NCI-H2081 (cell line): Measurements from ENCODE around the gene MUC5B.
"Not testable (repeated sequence)": the region's sequence is repeated elsewhere in the genome, so short reads cannot be mapped to it uniquely, and the experiment has no call there.

Experiments
- DNase-seq, 2 experiments: peaks; one replicate each; lab custom pipeline; 2025; lab: John Stamatoyannopoulos, UW

Gene MUC5B

GRCh38 chr11:1202776-1203504 lies 19.9 kb upstream of the MUC5B start:
- DNase-seq: peak; percentile 47 to 51

- no peak for DNase-seq
Measured at GRCh38 chr11:1203505-1204271, 19.2 kb upstream of the MUC5B start.

- no peak for DNase-seq
Measured at GRCh38 chr11:1204381-1205101, 18.3 kb upstream of the MUC5B start.

GRCh38 chr11:1205121-1205986 lies 17.5 kb upstream of the MUC5B start:
- DNase-seq: no peak

- no peak for DNase-seq
Measured at GRCh38 chr11:1205987-1206331, 16.9 kb upstream of the MUC5B start.

- no peak for DNase-seq
Measured at GRCh38 chr11:1206391-1207271, 16.2 kb upstream of the MUC5B start.

- no peak for DNase-seq
Measured at GRCh38 chr11:1207401-1208143, 15.3 kb upstream of the MUC5B start.

GRCh38 chr11:1208144-1208393 lies 14.8 kb upstream of the MUC5B start:
- DNase-seq: no peak

GRCh38 chr11:1208394-1209261 lies 14.2 kb upstream of the MUC5B start:
- no peak for DNase-seq

- DNase-seq: no peak
Measured at GRCh38 chr11:1209371-1210057, 13.4 kb upstream of the MUC5B start.

GRCh38 chr11:1211838-1212237 lies 11.0 kb upstream of the MUC5B start:
- no peak for DNase-seq

- DNase-seq: not testable (repeated sequence)
Measured at GRCh38 chr11:1215826-1216225, 7.0 kb upstream of the MUC5B start.

- DNase-seq: no peak
Measured at GRCh38 chr11:1217151-1217550, 5.7 kb upstream of the MUC5B start.

- DNase-seq: no peak
Measured at GRCh38 chr11:1218256-1218787, 4.5 kb upstream of the MUC5B start.

GRCh38 chr11:1218788-1219445 lies 3.9 kb upstream of the MUC5B start:
- DNase-seq: no peak

- no peak for DNase-seq
Measured at GRCh38 chr11:1219446-1219833, 3.4 kb upstream of the MUC5B start.

- no peak for DNase-seq
Measured at GRCh38 chr11:1219834-1220815, 2.7 kb upstream of the MUC5B start.
